NCI-H1417 (cell line): ENCODE measurements around the gene KLHL2.
"Not testable (repeated sequence)": the region's sequence is repeated elsewhere in the genome, so short reads cannot be mapped to it uniquely, and the experiment has no call there.

ENCODE experiments used
- DNase-seq, 3 experiments: peaks; one replicate each; lab custom pipeline; 2025; lab: John Stamatoyannopoulos, UW

Gene KLHL2

DNA sequence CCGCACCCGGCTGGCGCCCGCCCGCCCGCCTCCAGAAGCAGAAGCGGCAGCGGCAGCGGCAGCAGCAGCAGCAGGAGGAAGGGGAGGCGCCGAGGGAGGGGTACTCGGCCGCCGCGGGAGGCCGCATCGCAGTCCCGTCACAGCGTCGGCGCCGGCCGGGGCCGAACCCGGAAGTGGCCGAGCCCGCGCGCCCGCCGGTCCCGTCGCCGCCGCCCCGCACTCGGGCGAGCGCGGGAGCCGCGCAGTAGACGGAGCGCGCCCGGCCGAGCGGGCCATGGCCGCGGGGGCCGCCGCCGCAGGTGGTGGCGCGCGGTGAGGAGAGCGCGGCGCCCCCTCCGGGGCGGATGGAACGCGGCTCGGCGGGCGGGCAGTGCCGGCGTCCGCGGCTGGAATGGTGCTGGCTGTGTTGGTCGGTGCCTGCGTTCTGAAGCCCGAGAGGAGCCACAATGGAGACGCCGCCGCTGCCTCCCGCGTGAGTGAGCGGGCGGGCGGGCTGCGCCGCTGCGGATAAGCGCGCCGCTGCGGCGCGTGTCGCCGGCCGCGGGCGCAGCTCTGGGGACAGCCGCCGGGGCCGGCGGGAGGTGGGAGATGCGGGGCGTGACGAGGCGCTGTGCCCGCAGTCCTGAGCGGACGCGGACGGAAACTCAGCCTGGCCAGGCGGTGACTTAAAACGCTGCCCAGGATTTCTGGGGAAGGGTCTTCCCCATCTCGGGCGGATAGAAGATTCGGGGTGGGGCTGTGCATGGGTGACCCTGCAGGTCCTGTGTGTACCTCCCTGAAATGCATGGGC, at the start of gene KLHL2:
TSS of gene KLHL2 (plus strand) at position 131 of the 790 bp plus-strand sequence. CDS start at position 447, 316 bp downstream.
- peak; percentile 51 to 85 (median 83) for DNase-seq

- DNase-seq: no peak
Observed at GRCh38 chr4:165158762-165159161, 48.6 kb upstream of the KLHL2 start.

DNA sequence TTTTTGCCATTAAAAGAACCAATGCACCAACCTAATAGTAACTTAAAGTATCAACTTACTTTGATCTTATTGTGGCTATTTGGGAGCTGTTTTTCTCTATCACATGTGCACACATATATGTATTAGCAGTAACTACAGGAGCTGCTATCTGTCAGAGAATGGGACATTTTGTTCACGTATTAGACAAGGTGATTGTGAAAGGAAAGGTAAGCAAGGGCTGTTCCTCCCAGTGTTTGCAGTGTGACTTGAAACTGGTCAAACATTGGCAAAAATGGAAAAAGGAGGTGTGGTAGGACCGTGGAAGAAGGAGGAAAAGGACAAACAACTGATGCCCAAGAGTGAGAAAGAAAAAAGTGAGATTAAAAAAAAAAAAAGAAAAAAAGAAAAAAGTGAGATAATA, 43.1 kb upstream of the KLHL2 start:
- no peak for DNase-seq

- DNase-seq: not testable (repeated sequence)
Observed at GRCh38 chr4:165166872-165167271, 40.5 kb upstream of the KLHL2 start.

DNA sequence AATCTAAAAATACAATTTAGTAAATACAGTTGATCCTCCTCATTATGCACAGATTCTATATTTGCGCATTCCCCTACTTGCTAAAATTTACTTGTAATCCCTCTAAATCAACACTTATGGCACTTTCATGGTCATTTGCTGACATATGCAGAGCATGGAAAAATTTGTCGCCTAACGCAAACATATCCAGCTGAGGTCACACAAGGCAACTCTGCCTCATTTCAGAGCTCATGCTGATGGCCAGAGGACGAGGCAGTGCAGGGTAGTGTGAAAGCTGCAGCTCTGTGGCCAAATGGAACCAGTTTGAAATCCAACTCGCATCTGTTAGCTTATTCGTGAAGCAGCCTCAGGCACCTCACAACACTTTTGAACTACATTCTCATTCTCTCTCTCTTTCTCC, 39.7 kb upstream of the KLHL2 start:
- no peak for DNase-seq

DNA sequence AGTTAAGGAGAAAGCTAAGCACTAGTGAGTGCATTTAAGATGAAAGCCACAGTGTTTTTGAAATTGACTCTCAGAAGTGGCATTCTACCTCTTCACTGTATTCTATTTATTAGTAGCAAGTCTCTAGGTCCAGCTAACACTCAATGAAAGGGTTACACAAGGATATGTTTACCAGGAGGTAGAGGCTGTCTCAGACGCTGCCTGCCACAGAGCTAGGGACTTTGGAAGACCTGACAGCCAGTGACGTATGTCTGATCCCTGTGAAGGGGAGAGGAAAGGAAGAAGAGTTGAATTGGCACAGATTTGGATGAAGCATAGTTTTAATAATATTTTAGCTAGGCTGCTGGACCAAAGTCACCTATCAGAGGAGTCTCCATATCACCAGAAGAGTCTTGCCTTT, 36.5 kb upstream of the KLHL2 start:
- no peak for DNase-seq

DNA sequence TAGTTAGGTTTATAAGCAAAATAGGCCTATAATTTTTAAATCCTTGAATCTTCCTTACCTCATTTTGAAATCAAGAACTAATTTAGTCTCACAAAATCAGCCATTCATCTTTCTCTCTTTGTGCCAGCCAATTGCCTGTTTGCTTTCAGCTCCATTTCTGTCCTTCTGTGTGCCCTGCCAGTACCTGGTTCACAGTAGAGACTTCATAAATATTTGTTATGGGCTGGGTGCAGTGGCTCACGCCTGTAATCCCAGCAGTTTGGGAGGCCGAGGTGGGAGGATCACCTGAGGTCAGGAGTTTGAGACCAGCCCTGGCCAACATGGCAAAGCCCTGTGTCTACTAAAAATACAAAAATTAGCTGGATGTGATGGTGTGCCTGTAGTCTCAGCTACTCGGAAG, 31.9 kb upstream of the KLHL2 start:
- not testable (repeated sequence) for DNase-seq

GRCh38 chr4:165175879-165176278, 31.5 kb upstream of the KLHL2 start:
- no peak for DNase-seq

DNA sequence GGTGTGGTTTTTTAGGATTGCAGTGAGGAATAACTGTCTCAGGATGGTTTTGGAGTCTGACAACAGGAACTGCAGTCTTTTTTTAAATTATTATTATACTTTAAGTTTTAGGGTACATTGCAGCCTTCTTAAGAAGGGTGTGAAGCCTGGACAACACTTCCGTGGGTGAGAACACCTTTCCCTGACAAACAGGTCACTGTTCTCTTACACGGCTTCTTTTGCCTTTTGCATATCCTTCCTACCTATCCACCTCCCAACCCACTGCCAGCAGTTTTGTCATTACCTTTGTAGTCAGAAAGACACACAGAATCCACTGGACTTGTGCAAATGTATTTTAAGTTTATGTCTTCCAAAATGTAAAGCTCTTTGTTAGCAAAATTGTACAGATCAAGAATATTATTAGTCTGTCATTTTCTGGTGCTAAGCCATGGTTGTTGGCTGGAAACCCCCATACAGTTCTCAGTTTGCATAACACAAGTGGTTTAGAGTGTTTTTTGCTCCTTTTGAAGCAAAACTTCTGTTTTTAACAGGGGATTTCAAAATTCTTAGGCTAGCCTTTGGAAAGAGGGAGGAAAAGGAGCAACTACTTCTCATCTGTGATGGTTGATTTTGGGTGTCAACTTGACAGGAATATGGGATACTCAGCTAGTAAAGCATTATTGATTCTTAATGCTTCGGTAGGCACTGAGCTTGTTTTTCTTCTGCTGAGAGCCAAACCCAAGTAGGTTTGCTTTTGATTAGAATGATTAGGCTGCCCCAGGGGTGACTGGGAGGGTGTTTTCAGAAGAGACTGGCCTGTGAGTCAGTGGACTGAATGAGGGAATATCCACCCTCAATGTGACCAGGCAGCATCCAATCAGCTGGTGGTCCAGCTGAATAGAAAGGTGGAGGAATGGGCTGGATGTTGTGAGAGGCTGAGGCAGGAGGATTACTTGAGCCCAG, 29.4 kb upstream of the KLHL2 start:
- DNase-seq: no peak

DNA sequence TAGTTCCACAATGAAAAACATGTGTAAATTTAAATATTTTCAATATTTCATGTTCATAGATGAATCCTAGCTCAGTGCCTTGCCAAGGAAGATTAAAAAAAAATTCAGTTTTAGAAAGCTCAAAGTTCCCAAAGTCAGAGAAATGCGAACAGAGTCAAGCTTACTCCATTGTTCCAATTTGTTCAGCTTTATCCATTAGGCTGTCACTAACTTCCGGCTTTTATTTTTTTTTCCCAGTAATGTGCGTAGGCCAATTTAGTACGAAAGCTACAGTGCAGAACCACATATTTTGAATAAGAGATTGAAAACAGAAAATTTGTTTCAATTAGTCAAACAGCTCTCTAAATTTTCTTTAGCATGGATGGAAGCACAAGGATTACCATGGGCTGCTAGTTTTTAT, 23.1 kb upstream of the KLHL2 start:
- DNase-seq: no peak

- DNase-seq: not testable (repeated sequence)
Observed at GRCh38 chr4:165184998-165185397, 22.4 kb upstream of the KLHL2 start.

DNA sequence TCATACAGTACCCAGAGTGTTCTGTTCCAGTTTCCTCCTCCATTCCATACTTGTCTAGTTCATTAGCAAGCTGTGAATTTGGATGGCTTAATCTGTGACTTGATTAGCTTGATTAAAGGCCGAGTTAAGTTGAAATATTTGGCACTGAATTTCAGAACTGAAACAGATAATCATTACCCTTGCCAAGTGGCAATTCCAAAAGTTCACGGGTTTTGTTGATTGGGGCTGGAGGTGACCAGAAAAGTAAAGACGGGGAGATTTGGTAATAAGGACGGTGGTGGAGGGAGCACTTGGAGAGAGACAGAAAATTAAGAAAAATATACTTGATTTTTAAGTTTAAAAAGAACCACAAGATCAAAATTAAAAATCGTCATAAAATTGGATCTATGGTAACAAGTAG, 21.9 kb upstream of the KLHL2 start:
- DNase-seq: no peak

GRCh38 chr4:165190591-165191347, 16.6 kb upstream of the KLHL2 start:
- no peak for DNase-seq

DNA sequence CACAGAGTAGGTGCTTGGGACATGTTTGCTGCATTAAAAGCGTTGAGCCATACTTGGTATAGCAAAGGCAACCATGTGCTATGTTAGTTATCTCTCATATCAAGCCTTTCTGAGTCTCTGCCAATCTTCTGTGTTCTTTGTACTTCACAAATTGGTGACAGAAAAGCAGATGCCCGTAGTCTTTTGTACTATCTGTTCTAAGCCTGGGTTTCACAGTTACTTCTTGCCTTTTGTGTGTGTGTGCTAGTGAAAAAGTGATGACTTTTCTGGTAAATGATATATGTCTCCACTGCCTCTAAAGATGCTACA, 16.1 kb upstream of the KLHL2 start:
- DNase-seq: no peak

- peak in 1 of 3 experiments; percentile 42 for DNase-seq
Observed at GRCh38 chr4:165191814-165192499, 15.4 kb upstream of the KLHL2 start.

GRCh38 chr4:165192500-165192898, 14.9 kb upstream of the KLHL2 start:
- no peak for DNase-seq

GRCh38 chr4:165192956-165193355, 14.4 kb upstream of the KLHL2 start:
- DNase-seq: no peak

GRCh38 chr4:165194368-165194767, 13.0 kb upstream of the KLHL2 start:
- DNase-seq: no peak

DNA sequence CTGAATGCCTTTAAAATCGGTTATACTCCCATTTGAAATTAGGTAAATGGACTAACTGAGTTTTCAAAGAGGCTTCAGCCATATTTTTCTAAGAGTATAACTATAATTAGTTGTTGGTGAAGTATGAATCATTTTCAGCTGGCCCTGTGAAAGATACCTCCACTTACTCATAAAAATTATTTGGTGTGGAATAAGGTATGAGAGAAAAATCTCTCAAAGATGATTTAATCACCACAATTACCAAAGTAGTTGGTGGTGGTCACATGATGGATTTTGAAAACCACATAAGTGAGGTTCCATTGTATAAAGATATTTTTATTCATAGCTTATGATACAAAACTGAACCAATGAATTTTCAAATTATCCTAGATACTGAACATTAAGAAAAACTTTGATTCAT, 9.0 kb upstream of the KLHL2 start:
- DNase-seq: no peak

DNA sequence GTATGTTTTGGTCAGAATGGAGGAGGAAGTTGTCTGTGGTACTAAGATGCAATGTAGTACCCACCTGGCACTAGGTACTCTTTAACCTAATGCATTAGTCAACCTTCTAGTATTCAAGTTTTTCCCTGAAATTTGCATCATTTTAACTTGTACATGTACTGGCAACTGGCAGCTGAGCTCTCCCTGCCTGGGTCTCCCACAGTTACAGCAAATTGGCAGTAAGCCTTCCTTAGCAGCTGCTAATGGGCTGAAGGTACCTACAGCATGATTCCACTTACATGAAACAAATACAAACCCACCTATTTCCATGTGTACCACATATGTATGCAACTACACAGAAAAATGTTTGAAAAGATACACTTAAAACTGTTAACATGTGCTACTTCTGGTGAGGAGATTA, 8.1 kb upstream of the KLHL2 start:
- DNase-seq: no peak

- no peak for DNase-seq
Observed at GRCh38 chr4:165199722-165200121, 7.6 kb upstream of the KLHL2 start.

GRCh38 chr4:165201806-165202205, 5.6 kb upstream of the KLHL2 start:
- no peak for DNase-seq
